ENCODE measurements around the gene CNTN4.

Gene CNTN4

GRCh38 chr3:2883283-2883682 lies 784.6 kb downstream of the CNTN4 start:
- Histone ChIP-seq H2AFZ (ENCODE audit: low read depth, low read length) (no peak overlapping the region), H3K27me3 (ENCODE audit: low read depth, low read length) (no peaks in the 10 kb centered on the region; the same call in 1 of the 2 replicates), H3K4me3 (ENCODE audit: low read length) (no peak overlapping the region), H3K27ac (ENCODE audit: low read length) (no peak overlapping the region), H3K9ac (ENCODE audit: low read length) (no peak overlapping the region), H3K4me2 (ENCODE audit: low read length) (no peak overlapping the region), H3K4me1 (ENCODE audit: low read length) (no peaks in the 10 kb centered on the region), H3K9me3 (ENCODE audit: insufficient read depth, low read length) (no peaks in the 10 kb centered on the region), H3K79me2 (ENCODE audit: low read length) (no peaks in the 10 kb centered on the region), H4K20me1 (ENCODE audit: insufficient read depth, low read length) (no peaks in the 10 kb centered on the region), H3K36me3 (replicated peaks; ENCODE audit: low read depth, low read length) (no peaks in the 10 kb centered on the region)
- TF ChIP-seq CTCF (IDR thresholded peaks at IDR 0.05; ENCODE audit: low read depth, low read length), result no peak
- TF ChIP-seq EZH2phosphoT487 (IDR thresholded peaks at IDR 0.05; ENCODE audit: low read depth), result no peak

GRCh38 chr3:2888592-2888991 lies 789.9 kb downstream of the CNTN4 start:
- Histone ChIP-seq H3K4me2 (ENCODE audit: low read length) (no peak overlapping the region), H3K9ac (ENCODE audit: low read length) (no peak overlapping the region), H2AFZ (ENCODE audit: low read depth, low read length) (no peak overlapping the region), H3K36me3 (replicated peaks; ENCODE audit: low read depth, low read length) (no peaks in the 10 kb centered on the region), H3K4me1 (ENCODE audit: low read length) (no peaks in the 10 kb centered on the region), H3K9me3 (ENCODE audit: insufficient read depth, low read length) (no peaks in the 10 kb centered on the region), H3K27me3 (ENCODE audit: low read depth, low read length) (no peaks in the 10 kb centered on the region; the same call in 1 of the 2 replicates), H3K4me3 (ENCODE audit: low read length) (no peak overlapping the region), H4K20me1 (ENCODE audit: insufficient read depth, low read length) (no peaks in the 10 kb centered on the region), H3K27ac (ENCODE audit: low read length) (no peak overlapping the region), H3K79me2 (ENCODE audit: low read length) (no peaks in the 10 kb centered on the region)
- TF ChIP-seq CTCF (IDR thresholded peaks at IDR 0.05; ENCODE audit: low read depth, low read length), result no peak
- no peak for TF ChIP-seq EZH2phosphoT487 (IDR thresholded peaks at IDR 0.05; ENCODE audit: low read depth)

GRCh38 chr3:2889736-2890135 lies 791.1 kb downstream of the CNTN4 start:
- no peak overlapping the region for H3K27ac ChIP-seq (ENCODE audit: low read length)
- no peaks in the 10 kb centered on the region for H4K20me1 ChIP-seq (ENCODE audit: insufficient read depth, low read length)
- no peaks in the 10 kb centered on the region for H3K9me3 ChIP-seq (ENCODE audit: insufficient read depth, low read length)
- H3K4me3 ChIP-seq (ENCODE audit: low read length), result no peak overlapping the region
- H3K4me1 ChIP-seq (ENCODE audit: low read length), result no peaks in the 10 kb centered on the region
- H3K4me2 ChIP-seq (ENCODE audit: low read length), result no peak overlapping the region
- H3K79me2 ChIP-seq (ENCODE audit: low read length), result no peaks in the 10 kb centered on the region
- no peaks in the 10 kb centered on the region; the same call in 1 of the 2 replicates for H3K27me3 ChIP-seq (ENCODE audit: low read depth, low read length)
- H3K9ac ChIP-seq (ENCODE audit: low read length), result no peak overlapping the region
- H2AFZ ChIP-seq (ENCODE audit: low read depth, low read length), result no peak overlapping the region
- TF ChIP-seq EZH2phosphoT487 (IDR thresholded peaks at IDR 0.05; ENCODE audit: low read depth), result no peak
- no peak for TF ChIP-seq CTCF (IDR thresholded peaks at IDR 0.05; ENCODE audit: low read depth, low read length)
- H3K36me3 ChIP-seq (replicated peaks; ENCODE audit: low read depth, low read length), result no peaks in the 10 kb centered on the region

GRCh38 chr3:2896308-2896939 lies 797.8 kb downstream of the CNTN4 start:
- H3K9ac ChIP-seq (ENCODE audit: low read length), result no peak overlapping the region
- H3K4me1 ChIP-seq (ENCODE audit: low read length), result peaks cover 13% of the 10 kb centered on the region
- H3K27me3 ChIP-seq (ENCODE audit: low read depth, low read length), result no peaks in the 10 kb centered on the region
- H3K36me3 ChIP-seq (replicated peaks; ENCODE audit: low read depth, low read length), result no peaks in the 10 kb centered on the region
- no peak overlapping the region for H3K4me3 ChIP-seq (ENCODE audit: low read length)
- no peak overlapping the region for H2AFZ ChIP-seq (ENCODE audit: low read depth, low read length)
- no peak overlapping the region for H3K4me2 ChIP-seq (ENCODE audit: low read length)
- no peaks in the 10 kb centered on the region for H3K9me3 ChIP-seq (ENCODE audit: insufficient read depth, low read length)
- no peak for TF ChIP-seq CTCF (IDR thresholded peaks at IDR 0.05; ENCODE audit: low read depth, low read length)
- no peak for TF ChIP-seq EZH2phosphoT487 (IDR thresholded peaks at IDR 0.05; ENCODE audit: low read depth)
- no peak overlapping the region for H3K27ac ChIP-seq (ENCODE audit: low read length)
- H3K79me2 ChIP-seq (ENCODE audit: low read length), result no peaks in the 10 kb centered on the region
- H4K20me1 ChIP-seq (ENCODE audit: insufficient read depth, low read length), result no peaks in the 10 kb centered on the region

Measured in OCI-LY3 (cell line).